Measurements from ENCODE around the gene MACROD2.

Gene MACROD2

GRCh38 chr20:15253431-15253830 is 1258.1 kb downstream of the MACROD2 start:
- no peak for DNase-seq

DNA sequence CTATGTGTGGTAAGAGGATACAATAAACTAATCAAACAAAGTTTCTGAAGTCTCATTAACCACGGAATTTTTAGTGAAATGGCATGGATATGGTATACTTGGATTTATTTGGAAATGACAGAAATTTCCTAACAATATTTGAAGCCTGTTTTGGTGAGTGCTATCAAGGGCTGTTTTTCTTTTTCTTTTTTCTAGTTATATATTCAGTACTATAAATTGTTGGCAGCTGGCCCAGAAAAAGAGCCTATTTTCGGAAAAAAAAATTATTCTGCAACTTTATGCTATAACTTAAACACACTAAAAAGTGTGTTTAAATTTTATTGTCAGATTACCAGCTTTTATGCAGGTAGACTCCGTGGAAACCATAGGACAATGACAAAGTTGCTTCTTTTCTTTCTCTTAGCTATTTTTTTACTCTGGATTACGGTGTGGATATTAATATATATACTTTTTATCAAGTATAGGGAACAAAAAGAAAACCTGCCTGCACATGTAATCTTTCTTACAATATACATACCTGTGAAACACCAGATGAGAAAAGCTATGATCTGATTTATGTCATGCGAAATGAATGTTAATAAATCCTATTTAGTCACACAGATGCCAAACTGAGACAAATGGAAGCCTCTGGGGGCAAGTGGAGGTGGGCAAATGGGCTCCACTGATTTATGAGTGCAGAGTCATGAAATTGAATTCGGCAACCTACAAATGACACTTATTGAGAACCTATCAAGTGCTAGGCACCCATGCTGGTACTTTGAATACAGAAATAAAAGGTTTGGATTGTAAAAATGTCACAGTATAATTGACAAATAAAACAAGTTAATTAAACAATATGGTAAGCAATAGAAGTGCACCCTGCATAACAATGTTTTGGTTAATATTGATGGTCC is 1261.6 kb downstream of the MACROD2 start:
- no peak for DNase-seq

- no peak for DNase-seq
These were observed 1262.2 kb downstream of the MACROD2 start for GRCh38 chr20:15257569-15257870.

GRCh38 chr20:15265581-15266309 is 1270.4 kb downstream of the MACROD2 start:
- DNase-seq, result no peak

GRCh38 chr20:15267935-15268334 is 1272.6 kb downstream of the MACROD2 start:
- no peak for DNase-seq

DNA sequence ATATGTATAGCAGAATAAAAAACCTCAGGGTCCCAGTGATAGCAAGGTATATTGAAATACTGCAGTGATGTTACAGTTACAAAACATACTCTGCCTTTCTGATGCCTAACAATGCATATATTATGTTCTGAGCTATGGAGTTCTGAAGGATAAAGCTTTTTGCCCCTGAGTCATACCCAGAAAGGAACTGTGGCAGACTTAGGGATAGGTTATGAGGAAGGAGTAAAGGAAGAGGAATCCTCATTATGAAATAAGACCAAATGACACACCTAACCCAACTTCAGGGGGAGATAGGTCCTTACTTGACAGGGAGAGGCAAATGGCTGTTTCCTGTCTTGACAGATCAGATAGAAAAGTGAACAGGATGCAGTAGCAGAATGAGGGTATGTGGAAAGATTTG is 1282.7 kb downstream of the MACROD2 start:
- no peak for DNase-seq

- no peak for DNase-seq
These were observed 1292.0 kb downstream of the MACROD2 start for GRCh38 chr20:15287329-15287728.

DNA sequence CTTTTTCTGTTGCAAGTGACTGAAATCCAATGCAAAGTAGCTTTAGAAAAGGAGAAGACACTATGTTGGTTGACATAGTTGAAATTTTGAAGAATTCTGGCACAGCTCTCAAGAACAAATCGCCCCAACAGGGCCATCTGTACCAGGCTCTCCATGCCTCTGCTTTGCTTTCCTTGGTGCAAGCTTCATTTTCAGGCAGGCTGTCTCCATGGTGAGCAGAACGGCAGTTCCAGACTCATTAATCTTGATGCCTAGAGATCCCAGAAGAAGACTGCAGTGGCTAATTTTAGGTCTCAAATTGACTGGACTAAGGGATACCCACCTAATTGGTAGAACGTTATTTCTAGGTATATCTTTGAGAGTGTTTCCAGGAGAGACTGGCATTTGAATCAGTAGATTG is 1292.8 kb downstream of the MACROD2 start:
- no peak for DNase-seq

- no peak for DNase-seq
These were observed 1294.0 kb downstream of the MACROD2 start for GRCh38 chr20:15289337-15289736.

DNA sequence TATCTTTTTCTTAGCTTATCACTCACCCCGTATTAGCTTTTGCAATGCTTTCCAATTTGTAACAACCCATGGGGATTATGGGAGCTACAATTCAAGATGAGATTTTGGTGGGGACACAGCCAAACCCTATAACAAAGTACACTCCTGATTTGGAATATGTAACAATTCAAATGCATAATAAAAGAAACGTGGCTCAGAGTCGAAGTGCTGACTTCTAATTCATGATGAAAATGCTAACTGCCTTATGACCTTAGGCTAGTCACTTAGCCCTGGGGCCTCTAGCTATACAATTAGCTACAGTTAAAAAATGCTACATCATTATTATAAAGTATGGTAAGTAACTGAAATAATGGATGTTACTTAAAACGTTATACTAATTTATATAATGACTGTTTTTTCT is 1297.1 kb downstream of the MACROD2 start:
- DNase-seq, result no peak

GRCh38 chr20:15296422-15296821 is 1301.1 kb downstream of the MACROD2 start:
- DNase-seq, result no peak

DNA sequence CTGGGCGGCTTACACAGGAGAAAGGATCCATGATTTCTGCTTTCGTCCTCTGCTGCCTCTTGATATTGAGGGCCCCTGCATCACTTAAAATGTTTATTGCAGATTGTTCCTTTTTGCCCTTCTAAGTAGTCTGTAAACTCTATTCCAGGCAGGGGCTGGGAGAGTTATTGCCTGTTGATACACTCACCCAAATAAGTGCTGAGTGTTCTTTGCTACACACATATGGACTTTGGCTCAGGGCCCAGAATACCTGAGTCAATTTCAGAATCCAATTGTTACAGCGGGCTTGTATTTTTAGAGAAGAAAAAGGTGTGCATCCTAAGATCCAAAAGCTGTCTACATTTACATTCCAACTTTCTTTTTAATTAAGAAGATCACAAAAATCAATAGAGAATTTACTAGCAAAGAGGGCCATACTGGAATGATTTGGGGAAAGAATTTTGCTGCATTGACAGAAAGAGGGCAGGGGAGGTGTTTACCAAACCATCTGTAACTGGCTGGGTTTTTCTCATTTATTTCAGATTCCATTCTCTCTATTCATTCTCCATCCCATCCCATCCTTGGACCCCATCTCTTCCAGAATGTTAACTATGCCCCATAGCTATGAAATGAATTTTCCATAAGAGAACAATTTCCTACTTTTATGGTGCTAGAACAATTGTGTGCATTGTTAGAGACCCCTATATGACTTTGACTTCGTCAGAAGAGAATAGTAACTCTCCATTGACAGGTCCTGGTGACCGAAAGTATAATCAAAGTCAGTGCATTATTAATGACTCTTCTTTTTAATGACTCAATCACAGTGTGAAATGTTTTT is 1302.0 kb downstream of the MACROD2 start:
- DNase-seq, result no peak

DNA sequence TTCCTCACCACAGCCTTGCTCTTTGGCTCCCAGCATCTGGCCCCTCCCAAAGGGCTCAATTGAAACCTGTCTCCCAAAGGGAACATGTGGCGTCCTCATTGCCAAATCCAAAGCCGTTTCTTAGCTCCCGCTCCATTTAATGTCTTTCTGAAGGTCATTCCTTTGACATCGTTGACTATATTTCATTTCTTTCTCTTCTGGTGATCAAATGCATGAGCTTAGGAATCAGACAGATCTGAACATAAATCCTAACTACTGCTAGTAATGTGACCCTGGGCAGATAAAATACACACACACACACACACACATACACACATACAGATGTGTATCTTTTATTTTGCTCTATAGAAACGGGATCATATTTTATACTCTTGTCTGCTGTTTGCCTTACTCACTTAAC is 1306.8 kb downstream of the MACROD2 start:
- no peak for DNase-seq

GRCh38 chr20:15310361-15310760 is 1315.0 kb downstream of the MACROD2 start:
- DNase-seq, result no peak

- no peak for DNase-seq
These were observed 1321.2 kb downstream of the MACROD2 start for GRCh38 chr20:15316556-15316955.

DNA sequence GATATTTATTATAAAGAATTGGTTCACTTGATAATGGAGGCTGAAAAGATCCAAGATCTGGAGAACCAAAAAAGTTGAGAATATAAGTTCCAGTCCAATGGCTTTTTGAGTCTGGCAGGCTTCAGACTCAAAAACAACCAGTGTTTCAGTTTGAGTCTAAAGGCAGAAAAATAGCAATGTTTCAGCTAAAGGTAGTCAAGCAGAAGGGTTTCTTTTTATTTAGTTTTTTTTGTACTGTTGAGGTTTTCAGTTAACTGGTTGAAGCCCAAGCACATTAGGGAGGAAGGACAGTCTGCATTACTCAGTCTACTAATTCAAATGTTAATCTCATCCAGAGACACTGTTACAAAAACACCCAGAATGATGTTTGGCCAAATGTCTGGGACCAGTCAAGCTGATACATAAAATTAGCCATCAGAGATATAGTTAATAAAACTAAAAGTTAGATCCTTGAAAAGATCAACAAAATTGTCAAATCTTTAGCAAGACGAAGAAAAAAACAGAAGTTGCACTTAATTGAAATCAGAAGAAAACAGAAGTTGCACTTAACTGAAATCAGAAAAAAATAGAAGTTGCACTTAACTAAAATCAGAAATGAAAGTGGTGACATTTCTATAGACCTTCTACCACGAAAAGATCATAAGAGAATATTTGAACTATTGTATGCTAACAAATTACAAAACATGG is 1322.4 kb downstream of the MACROD2 start:
- no peak for DNase-seq

DNA sequence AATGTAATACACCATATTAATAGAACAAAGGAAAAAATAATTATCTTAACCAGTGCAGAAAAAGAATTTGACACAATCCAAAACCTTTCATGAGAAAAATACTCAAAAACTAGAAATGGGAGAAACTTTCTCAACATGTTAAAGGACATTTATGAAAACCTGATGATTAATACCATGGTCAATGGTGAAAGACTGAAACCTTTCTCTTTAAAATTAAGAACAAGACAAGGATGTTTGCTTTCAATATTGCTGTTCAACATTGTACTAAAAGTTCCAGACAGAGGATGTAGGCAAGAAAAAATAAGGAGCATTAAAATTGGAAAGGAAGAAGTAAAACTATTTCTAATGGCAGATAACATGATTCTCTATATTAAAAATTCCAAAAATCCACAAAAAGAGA is 1323.4 kb downstream of the MACROD2 start:
- no peak for DNase-seq

DNA sequence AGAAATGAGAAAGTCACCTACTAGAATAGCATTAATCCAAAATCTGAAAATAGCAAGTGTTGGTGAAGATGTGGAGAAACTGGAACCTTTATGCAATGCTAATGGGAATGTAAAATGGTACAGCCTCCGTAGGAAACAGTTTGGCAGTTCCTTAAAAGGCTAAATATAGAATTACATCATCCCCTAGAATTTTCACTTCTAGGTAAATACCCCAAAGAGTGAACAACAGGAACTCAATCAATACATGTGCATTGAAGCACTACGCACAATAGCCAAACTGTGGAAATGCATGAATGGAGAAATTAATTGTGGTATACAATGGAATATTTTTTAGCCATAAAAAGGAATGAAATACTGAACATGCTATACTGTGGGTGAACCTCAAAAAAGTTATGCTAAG is 1324.1 kb downstream of the MACROD2 start:
- no peak for DNase-seq

DNA sequence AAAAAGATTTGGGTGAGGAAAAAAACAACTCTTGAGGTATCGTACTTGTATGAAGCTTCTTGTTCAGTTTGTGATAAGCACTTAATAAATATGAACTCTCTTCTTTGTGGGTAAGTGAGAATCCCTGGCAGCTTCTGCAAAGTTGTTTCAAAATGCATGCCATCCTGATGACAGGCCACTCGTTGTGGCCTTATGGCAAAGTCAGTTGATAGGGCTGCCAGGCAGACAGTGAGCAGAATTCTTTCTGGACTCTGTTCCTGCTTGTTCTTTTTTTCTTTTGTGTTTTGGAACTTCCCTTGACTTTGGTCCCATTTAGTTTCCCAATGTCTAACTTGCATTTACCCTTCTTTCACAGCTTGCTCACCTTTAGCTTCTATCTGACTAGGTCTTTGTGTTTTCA is 1325.6 kb downstream of the MACROD2 start:
- DNase-seq, result no peak

DNA sequence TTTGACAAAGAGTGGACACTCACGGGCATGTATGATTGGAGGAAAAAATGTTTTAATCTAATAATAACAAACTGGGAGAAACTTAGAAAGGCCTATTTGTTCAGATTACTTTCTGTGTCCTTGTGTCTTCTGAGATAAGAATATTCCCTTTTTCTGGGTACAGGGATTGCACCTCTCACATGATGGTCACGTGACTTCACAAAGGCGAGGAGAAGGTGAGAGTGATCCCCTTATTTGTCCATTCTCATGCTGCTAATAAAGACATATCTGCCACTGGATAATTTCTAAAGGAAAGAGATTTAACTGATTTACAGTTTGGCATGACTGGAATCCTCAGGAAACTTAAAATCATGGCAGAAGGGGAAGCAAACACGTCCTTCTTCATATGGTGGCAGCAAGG is 1331.8 kb downstream of the MACROD2 start:
- DNase-seq, result no peak

GRCh38 chr20:15328084-15328483 is 1332.8 kb downstream of the MACROD2 start:
- DNase-seq, result no peak

DNA sequence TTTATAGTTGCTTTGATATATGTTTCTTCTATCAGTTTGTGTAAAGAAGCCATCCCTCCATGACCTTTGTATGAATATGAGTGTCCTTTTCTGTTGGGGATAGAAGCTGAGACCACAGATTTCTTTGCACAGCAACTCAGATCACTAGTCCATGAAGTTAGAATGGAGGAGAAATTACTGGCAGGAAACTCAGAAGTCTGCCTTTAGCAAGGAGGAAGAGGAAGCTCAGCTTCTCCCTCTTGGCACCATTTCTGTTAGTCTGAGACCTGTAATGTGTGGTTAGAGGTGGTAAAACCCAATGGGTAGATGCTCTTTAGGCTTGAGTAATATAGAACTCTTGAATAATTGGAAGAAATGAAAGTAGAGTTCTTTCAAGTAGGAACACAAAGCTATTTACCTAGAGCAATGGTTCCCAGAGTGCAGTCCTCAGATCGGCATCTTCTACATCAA is 1337.4 kb downstream of the MACROD2 start:
- DNase-seq, result no peak

DNA sequence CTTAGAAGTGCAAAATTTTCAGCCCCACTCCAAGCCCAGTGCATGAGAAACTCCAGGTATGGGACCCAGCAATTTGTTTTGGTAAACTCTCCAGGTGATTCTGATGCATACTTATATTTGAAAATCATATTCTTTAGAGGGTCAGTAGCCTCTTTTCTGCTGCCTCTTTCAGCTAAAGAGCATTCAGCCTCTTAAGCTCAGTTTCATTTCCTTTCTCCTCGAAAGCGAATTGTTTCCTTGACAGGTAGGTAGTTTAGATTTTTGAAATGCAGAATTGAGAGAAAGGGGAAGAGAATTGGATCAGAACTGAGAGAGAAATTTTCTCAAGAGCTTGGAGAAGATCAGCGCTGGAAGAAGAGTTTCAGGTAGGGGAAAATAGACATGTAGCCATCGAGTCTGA is 1337.9 kb downstream of the MACROD2 start:
- DNase-seq, result no peak

All from stimulated activated CD8-positive, alpha-beta memory T cell treated with anti-CD3 and anti-CD28 coated beads, Interleukin-4, amount 100 ng/mL, for 48 hours (primary cell).